Right renal cortex interstitium (tissue), 3 donors: ENCODE data around the gene FOXO3. TPM values are rescaled to one million over a fixed set of nuclear protein-coding genes. Genes with fewer than 3 reads are reported as not detected.

Experiments
- DNase-seq, 3 donors: peaks; one replicate each; pipeline ENCODE4 v3.0.0-alpha.2; 2013; ENCODE audit warnings: low read depth in 3 of 3, low spot score in 2 of 3
- polyA plus RNA-seq, 3 donors: library from polyadenylated mRNA; unstranded; fragments of 120-200 nt; gene quantifications; one replicate each; pipeline ENCODE4 v1.2.1, GENCODE V29; 2013; ENCODE audit not compliant: insufficient read length in 3 of 3

The FOXO3 gene
- polyA plus RNA-seq, 3 donors: 48.0 to 53.2 (median 49.9) TPM

GRCh38 chr6:108594151-108594550, 33.4 kb downstream of the FOXO3 start:
- DNase-seq: no peak

GRCh38 chr6:108594640-108595039, 33.9 kb downstream of the FOXO3 start:
- DNase-seq: no peak

- no peak for DNase-seq
Measured at GRCh38 chr6:108596956-108597355, 36.2 kb downstream of the FOXO3 start.

- no peak for DNase-seq
Measured at GRCh38 chr6:108597572-108598304, 37.0 kb downstream of the FOXO3 start.

DNA sequence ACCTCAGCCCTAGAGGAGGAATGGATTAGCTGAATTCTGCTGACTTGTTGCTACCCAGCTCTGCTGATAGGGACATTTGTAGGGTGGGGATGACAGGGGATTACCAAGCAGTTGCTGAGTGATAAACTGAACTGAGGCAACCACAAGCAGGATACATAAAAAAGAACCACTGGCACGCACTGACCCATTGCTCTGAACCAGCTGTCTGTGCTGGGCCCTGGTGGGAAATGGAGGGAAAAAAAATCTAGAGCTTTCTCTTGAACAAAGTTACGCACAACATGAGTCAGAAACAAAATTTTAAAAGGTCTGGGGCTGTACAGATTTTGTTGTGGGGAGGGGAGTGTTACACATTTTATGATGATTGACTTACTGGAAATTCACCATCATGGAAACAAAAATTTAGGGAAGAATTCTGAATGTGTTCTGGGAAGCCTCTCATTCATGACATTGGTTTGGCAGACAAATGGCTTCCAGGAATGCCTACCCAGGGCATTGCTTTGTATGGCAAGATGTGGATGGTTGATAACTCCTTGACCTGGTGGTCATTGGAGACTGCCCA, 37.7 kb downstream of the FOXO3 start:
- no peak for DNase-seq

DNA sequence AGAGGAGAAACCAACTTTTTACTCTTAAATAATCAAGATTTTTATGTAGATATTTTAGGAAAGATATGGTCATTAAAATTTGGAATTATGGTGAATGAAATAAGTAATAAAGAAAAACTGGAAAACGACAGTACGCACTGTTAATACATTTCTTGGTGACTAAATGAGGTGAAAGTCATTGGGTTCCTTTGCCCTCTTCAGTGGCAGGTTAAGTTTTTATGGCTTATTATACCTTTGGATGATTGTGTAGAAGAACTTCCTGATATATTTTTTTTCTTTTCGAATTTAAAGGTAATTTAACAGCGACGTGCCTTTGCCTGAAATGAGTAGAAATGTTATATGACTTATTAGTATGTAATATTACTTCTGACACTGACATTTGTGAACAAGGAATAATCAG, 43.4 kb downstream of the FOXO3 start:
- DNase-seq: no peak

- no peak for DNase-seq
Measured at GRCh38 chr6:108606250-108606690, 45.6 kb downstream of the FOXO3 start.

GRCh38 chr6:108608453-108609275, 47.9 kb downstream of the FOXO3 start:
- no peak for DNase-seq

GRCh38 chr6:108609276-108609769, 48.6 kb downstream of the FOXO3 start:
- no peak for DNase-seq

DNA sequence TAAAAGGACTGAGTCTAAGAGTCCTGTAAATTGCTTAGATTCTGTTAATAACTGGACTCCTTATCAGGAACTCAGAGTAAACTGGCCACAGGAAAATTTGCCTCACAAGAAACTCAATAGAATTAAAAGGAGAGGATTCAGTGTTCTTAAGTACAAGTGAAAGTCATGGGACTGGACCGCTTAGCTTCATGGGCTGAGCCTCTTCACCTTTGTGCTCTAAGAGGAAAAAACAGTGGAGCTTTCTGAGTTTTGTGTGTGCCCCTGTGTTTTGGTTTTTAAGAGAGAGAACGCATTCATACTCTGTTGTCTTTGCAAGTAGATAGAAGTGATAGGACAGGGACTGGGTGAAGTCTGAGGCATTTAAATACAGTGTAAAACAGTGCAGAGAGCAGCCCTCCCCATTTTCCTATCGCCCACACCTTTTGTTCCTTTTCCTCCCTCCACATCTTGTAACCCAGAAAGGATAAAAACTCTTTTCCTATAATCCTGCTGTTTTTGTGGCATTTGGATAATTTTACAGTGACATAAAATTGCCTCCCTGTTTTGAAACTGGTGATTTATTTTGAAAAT, 49.6 kb downstream of the FOXO3 start:
- DNase-seq: no peak

DNA sequence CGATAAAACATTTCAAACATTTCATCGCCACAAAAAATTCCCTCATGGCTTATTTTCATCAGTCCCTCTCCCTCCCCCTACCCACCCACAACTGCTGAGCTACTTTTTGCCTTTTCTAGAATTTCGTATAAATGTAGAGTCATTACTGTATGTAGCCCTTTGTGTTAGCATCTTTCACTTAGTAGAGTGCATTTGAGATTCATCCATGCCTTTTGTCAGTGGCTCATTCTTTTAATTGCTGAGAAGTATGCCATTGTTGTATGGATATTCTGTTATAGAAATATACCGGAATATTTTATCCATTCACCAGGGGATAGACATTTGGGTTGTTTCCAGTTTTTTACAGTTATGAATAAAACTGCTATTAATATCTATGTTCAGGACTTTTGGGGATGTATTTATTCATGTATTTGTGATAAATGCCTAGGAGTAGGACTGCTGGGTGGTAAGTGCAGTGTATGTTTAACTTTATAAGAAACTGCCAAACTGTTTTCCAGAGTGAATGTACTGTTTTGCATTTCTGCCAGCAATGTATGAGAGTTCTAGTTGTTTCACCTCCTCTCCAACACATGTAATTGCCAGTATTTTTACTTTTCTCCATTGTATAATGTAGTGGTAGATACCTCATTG, 50.4 kb downstream of the FOXO3 start:
- DNase-seq: no peak

GRCh38 chr6:108612852-108613251, 52.1 kb downstream of the FOXO3 start:
- DNase-seq: no peak

DNA sequence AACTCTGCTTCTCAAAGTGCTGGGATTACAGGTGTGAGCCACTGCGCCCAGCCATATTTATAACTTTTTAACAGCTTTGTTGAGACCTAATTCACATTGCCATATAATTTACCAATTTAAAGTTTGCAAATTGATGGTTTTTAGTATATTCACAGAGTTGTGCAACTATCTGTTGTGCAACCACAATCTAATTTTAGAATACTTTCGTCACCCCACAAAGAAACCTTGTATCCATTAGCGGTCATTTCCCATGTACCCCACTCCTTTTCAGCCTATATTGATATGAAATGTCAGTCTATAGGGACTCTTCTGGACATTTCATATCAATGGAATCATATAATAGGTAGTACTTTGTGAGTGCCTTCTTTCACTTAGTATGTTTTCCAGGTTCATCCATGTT, 55.8 kb downstream of the FOXO3 start:
- DNase-seq: no peak

DNA sequence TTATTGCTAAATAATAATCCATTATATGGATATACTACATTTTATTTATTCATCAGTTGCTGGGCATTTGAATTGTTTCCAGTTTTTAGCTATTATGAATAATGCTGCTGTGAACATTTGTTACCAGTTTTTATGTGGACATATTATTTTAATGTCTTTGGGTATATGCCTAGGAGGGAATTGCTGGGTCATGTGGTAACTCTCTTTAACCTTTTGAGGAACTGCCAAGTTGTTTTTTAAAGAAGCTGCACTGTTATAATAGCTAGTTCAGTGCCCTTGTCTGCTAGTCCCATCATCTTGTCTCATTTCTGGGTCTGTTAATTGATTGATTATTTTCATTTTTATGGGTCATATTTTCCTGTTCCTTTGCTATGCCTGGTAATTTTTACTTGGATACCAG, 56.3 kb downstream of the FOXO3 start:
- DNase-seq: no peak

DNA sequence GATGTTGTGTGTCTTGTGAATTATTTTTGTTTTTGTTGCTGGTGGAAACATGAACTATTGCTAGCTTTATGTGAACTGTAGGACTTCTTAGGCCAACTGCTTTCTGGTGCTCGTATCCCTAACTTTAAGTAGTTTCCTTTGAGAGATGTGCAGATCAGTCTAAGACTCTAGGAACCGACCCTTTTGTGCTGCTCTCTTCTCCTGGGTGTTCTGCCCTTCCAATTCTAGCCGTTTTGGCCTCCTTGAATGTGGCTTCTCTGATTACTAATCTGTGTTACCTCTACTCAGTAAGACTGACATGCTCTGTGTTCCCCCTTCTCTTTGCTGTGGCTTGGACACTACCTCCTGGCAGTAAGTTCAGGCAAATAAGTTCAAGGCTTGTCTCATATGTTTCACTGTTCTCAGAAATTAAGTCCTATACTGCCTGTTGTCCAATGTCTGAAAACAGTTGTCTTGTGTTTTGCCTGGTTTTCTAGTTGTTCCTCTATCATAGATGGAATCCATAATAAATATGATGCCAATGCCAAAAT, 58.0 kb downstream of the FOXO3 start:
- DNase-seq: no peak

DNA sequence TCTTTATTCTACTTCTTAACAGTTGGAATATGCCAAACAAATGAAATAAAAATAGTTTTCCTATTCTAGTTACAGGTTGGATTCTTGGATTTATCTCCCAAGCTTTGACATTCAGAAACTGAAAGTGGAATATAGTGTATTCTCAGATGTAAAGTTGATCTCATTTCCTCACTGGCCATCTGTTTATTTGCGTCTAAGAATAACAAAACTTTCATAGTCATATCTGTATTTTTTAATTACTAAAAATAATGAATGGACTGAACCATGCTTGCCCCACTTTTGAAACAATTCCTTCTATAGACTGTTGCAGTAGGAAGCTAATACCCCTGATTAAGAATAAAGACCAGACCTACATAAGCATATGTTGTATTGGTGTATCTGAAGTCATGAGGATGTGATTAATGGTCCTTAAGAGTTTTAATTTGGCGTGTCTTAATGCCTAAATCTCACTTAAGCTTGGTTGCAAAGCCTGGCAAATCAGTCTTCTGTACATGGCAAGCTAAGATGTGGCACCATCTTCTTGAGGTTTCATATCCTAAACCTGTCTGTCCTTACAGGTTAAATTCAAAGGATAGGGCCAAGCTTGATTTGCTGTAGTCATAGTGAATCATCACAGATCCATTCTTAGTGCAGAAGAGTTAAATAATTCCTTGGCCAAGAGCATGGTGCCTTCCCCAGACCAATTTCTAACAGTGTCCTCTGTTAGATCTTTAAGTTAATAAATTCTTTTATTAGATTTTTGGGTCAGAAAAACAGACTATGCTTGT, 58.9 kb downstream of the FOXO3 start:
- no peak for DNase-seq

GRCh38 chr6:108621117-108621516, 60.4 kb downstream of the FOXO3 start:
- no peak for DNase-seq

GRCh38 chr6:108622641-108623298, 62.1 kb downstream of the FOXO3 start:
- no peak for DNase-seq

DNA sequence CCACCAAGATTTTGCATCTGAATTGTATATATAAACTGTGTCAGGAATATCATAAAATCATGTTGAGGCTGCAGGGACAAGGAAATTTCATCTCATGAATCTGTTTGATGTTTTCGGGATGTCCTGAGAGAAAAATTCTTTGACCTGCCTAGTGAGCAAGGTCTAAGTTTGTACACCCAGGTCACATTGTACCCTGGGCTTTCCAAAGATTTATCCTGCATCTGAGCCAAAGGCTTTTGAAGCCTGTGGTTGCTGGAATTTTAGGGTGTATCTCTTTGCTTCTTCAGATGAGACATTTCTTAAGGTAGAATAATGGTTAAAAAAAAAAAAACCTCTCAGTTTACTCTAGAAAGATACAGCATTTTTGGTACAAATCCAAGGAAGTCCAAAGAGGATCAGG, 63.3 kb downstream of the FOXO3 start:
- no peak for DNase-seq
